Hippocampal formation (tissue), 2 donors: ENCODE measurements around the gene BCOR.

Experiments
- DNase-seq, 2 donors: peaks; one replicate each; lab custom pipeline; 2025; lab: John Stamatoyannopoulos, UW

Gene BCOR

DNA sequence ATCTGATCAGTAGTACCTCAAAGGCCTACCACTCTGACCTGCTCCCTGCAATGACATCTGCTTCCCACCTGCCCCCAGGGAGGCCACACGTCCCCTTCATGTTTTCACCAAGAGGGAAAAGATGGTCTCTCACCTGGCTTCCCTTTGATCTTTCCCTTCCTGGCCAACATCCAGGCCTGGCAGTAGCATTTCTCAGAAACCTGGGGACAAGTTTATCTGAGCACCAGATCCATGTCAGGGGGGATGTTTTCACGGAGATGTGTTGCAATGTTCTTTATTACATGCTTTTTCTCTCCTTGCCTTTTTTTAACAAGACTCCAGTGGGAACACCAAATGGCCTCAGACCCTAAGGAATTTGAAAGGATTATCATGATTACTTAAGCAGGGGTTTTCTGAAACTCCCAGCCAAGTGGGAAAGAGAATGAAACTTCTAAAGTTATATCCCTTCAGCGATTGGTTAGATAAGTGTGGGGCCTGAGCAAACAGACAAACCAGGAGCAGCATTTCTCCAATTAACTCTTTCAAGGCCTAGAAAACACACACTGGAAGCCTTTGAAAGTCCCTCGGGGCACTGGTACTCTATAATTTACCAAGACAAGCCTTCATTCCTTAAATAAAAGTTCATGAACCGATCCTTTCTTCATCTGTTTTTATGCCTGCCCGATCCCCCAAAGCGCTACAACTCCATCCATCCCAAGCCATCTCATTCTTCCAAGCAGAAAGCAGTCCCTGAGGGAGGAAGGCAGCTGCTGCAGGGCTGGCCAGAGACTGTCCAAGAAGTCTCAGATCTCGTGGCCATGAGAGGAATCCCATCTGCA lies 94.1 kb downstream of the BCOR start:
- DNase-seq, result no peak

DNA sequence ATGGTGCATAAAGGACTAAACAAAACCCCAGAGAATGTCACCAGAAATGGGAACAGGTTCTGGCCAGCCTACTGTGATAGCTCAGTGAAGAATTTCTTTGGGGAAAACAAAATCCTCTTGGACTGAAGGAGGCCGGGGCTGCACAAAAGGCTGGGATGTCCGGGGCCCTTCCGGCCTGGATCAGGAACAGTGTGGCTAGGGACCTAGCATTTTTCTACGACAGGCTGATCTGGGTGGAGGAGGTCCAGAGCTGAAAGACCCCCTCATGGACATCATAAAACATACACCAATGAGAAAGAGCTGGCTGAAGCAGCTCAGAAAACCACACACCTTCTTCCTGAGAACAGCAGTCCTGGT lies 94.7 kb downstream of the BCOR start:
- no peak for DNase-seq
